Endothelial cell of umbilical vein (primary cell): Measurements from ENCODE around the gene TMEM40.

ENCODE experiments used
- EZH2 ChIP-seq: IDR thresholded peaks from 2 replicates; pipeline ENCODE4 v1.6.1; 2012; ENCODE audit warnings: borderline replicate concordance, low read depth, mild to moderate bottlenecking, moderate library complexity, low read length, inconsistent platforms; ENCODE audit not compliant: severe bottlenecking
- MAX ChIP-seq: IDR thresholded peaks from 2 replicates; pipeline ENCODE4 v1.6.1; 2011; ENCODE audit not compliant: insufficient read depth, insufficient read length
- POLR2A ChIP-seq: IDR thresholded peaks from 2 replicates; pipeline ENCODE4 v1.6.1; 2012; ENCODE audit warnings: low read depth, mild to moderate bottlenecking, control low read depth, low read length
- POLR2AphosphoS5 ChIP-seq: IDR thresholded peaks from 2 replicates; pipeline ENCODE4 v1.6.1; 2012; ENCODE audit warnings: low read depth, mild to moderate bottlenecking, control low read depth, low read length, moderate library complexity; ENCODE audit not compliant: insufficient read depth
- TF ChIP-seq, protein P1 (sequence below), 2 donors: IDR thresholded peaks; 1 replicate in 1 of 2; 2 replicates in 1 of 2; pipeline ENCODE4 v1.5.1; 2011; ENCODE audit warnings: low read length in 2 of 2, mild to moderate bottlenecking in 2 of 2, moderate library complexity in 2 of 2, control low read depth in 1 of 2, inconsistent platforms in 1 of 2, low read depth in 1 of 2; ENCODE audit not compliant: insufficient read depth in 1 of 2; ENCODE audit errors: extremely low read depth in 1 of 2

DNA sequence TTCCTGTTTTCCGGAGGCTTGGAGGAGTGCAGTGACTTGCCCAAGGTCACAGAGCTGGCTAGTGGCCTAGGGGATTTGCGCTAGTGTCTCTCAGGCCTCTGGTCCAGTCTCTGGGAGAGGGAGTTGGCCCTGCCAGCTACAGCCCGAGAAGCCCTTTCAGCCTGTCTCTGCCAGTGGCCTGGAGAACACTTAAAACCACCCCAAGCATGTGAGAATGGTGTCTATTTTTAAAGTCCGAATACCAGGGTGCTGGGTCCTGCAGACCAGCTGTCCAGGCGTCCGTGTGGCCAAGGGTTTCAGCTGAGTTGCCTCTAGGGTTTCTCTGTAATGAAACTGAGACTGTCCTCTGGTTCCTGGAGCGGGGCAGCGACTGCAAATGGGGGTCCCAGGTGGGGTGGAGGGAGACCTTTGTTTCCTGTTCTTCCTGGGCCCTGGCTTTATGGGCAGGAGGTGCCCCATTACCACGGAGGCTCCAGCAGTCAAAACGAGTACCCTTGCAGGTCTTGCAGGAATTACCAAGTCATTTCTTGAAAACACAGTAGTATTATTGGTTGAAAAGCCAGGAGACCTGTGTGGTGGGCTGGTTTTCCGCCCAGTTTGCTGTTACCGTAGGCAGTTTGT lies 39.6 kb upstream of the TMEM40 start:
- TF ChIP-seq EZH2 (no peak), POLR2AphosphoS5 (no peak), POLR2A (no peak), MAX (no peak)
- TF ChIP-seq, protein P1, sequence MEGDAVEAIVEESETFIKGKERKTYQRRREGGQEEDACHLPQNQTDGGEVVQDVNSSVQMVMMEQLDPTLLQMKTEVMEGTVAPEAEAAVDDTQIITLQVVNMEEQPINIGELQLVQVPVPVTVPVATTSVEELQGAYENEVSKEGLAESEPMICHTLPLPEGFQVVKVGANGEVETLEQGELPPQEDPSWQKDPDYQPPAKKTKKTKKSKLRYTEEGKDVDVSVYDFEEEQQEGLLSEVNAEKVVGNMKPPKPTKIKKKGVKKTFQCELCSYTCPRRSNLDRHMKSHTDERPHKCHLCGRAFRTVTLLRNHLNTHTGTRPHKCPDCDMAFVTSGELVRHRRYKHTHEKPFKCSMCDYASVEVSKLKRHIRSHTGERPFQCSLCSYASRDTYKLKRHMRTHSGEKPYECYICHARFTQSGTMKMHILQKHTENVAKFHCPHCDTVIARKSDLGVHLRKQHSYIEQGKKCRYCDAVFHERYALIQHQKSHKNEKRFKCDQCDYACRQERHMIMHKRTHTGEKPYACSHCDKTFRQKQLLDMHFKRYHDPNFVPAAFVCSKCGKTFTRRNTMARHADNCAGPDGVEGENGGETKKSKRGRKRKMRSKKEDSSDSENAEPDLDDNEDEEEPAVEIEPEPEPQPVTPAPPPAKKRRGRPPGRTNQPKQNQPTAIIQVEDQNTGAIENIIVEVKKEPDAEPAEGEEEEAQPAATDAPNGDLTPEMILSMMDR (IDR thresholded peaks at IDR 0.05; ENCODE audit: extremely low read depth in 1 of 2, insufficient read depth in 1 of 2, low read depth in 1 of 2, low read length in 2 of 2): no peak
